Gastroesophageal sphincter (tissue), 4 donors: ENCODE measurements around the gene RRN3. TPM values are rescaled to one million over a fixed set of nuclear protein-coding genes. Genes with fewer than 3 reads are reported as not detected.

ENCODE experiments used
- small RNA-seq, 4 donors: library from RNA; depleted of rRNA; stranded (forward); fragments of <200 nt; gene quantifications; one replicate each; pipeline ENCODE3, GENCODE V24; 2016
- total RNA-seq, 4 donors: library from RNA; depleted of rRNA; stranded (reverse); fragments of >200 nt; gene quantifications; one replicate each; pipeline ENCODE4 v1.1.0, GENCODE V29; 2016

Gene RRN3
- total RNA-seq, 4 donors from 2014 or later = 27.9 to 42.3 (median 31.1) TPM

Small RNA genes within 50 kb of the gene (small RNA-seq; reads per million reads assigned to genes)
- gene MIR1972-1 = 0 reads per million in 4 donors

Other genes starting within 250 kb of the RRN3 start
- gene NPIPA1, start 156.8 kb downstream of the RRN3 start, total RNA-seq = 100 to 1,000 TPM in 2 of 4 donors, 10 to 100 TPM in 2; 54.0 to 103 (median 93.4) TPM
- 10 to 100 TPM; 70.0 to 92.2 (median 87.6) TPM for gene PDXDC1, start 119.2 kb downstream of the RRN3 start, total RNA-seq
- 10 to 100 TPM; 40.9 to 77.5 (median 61.0) TPM for gene NTAN1, start 38.2 kb downstream of the RRN3 start, total RNA-seq